Effector CD8-positive, alpha-beta T cell (primary cell): Measurements from ENCODE around the gene ARMS2.

Experiments
- DNase-seq: peaks from one replicate; lab custom pipeline; 2025; lab: John Stamatoyannopoulos, UW
- total RNA-seq, 4 experiments: gene quantifications; one replicate each; lab custom pipeline; 2026; lab: John Stamatoyannopoulos, UW

The ARMS2 gene
- total RNA-seq, result 0 to 0.61 (median 0) reads per million in 4 experiments

GRCh38 chr10:122454603-122455080 is at the start of gene ARMS2:
Gene ARMS2, plus strand, starts transcription at chr10:122454653. Its CDS starts 75 bp downstream, at chr10:122454728.
- no peak for DNase-seq

- DNase-seq, result no peak
Observed at GRCh38 chr10:122407375-122408125, 46.9 kb upstream of the ARMS2 start.

- DNase-seq, result no peak
Observed at GRCh38 chr10:122413327-122413726, 41.1 kb upstream of the ARMS2 start.

- DNase-seq, result no peak
Observed at GRCh38 chr10:122417667-122418066, 36.8 kb upstream of the ARMS2 start.

- no peak for DNase-seq
Observed at GRCh38 chr10:122419016-122419415, 35.4 kb upstream of the ARMS2 start.

- no peak for DNase-seq
Observed at GRCh38 chr10:122419876-122420623, 34.4 kb upstream of the ARMS2 start.

GRCh38 chr10:122420624-122421007 is 33.8 kb upstream of the ARMS2 start:
- DNase-seq, result no peak

- no peak for DNase-seq
Observed at GRCh38 chr10:122421054-122421625, 33.3 kb upstream of the ARMS2 start.

- DNase-seq, result no peak
Observed at GRCh38 chr10:122421742-122422141, 32.7 kb upstream of the ARMS2 start.

GRCh38 chr10:122422266-122422989 is 32.0 kb upstream of the ARMS2 start:
- DNase-seq, result no peak

GRCh38 chr10:122424059-122424458 is 30.4 kb upstream of the ARMS2 start:
- no peak for DNase-seq

GRCh38 chr10:122426829-122427228 is 27.6 kb upstream of the ARMS2 start:
- no peak for DNase-seq

- no peak for DNase-seq
Observed at GRCh38 chr10:122427280-122427679, 27.2 kb upstream of the ARMS2 start.

GRCh38 chr10:122435212-122435827 is 19.1 kb upstream of the ARMS2 start:
- no peak for DNase-seq

GRCh38 chr10:122441961-122442360 is 12.5 kb upstream of the ARMS2 start:
- no peak for DNase-seq

GRCh38 chr10:122445469-122445868 is 9.0 kb upstream of the ARMS2 start:
- no peak for DNase-seq

GRCh38 chr10:122445904-122446303 is 8.5 kb upstream of the ARMS2 start:
- no peak for DNase-seq

GRCh38 chr10:122446668-122447423 is 7.6 kb upstream of the ARMS2 start:
- no peak for DNase-seq

- DNase-seq, result no peak
Observed at GRCh38 chr10:122448600-122448999, 5.9 kb upstream of the ARMS2 start.

GRCh38 chr10:122449153-122449552 is 5.3 kb upstream of the ARMS2 start:
- DNase-seq, result no peak
